HEK293 (cell line): ENCODE results near the gene ASCC3.

Experiments
- CTCF ChIA-PET: fragments of 350-600 bp; formaldehyde crosslinking; extraction: SDS; loops from one replicate; lab custom pipeline; 2021; ENCODE audit warnings: antibody characterized with exemption; lab: Yijun Ruan, JAX
- POLR2A ChIA-PET: fragments of 300-600 bp; formaldehyde crosslinking; extraction: SDS; loops from one replicate; lab custom pipeline; 2020; ENCODE audit warnings: antibody characterized with exemption, inconsistent platforms; lab: Yijun Ruan, JAX
- H3K27ac ChIP-seq: fragments of 200-500 bp; sonication (Bioruptor generic); 2 replicates; pipeline ENCODE4 v1.5.1; 2014; ENCODE audit warnings: low read depth, low read length, control low read depth, inconsistent platforms; ENCODE audit errors: extremely low read depth
- H3K36me3 ChIP-seq, 2 experiments: fragments of 200-500 bp in 1 of 2; sonication (Bioruptor generic) in 1 of 2; 1 replicate in 1 of 2; 2 replicates in 1 of 2; pipeline ENCODE4 v1.5.1; 2014 to 2017; ENCODE audit warnings: inconsistent platforms in 2 of 2, low read length in 2 of 2; ENCODE audit not compliant: control insufficient read depth in 2 of 2, insufficient read depth in 1 of 2
- H3K4me1 ChIP-seq: fragments of 200-500 bp; sonication (Bioruptor generic); 2 replicates; pipeline ENCODE4 v1.5.1; 2014; ENCODE audit warnings: mild to moderate bottlenecking, low read length, inconsistent platforms; ENCODE audit not compliant: control insufficient read depth, insufficient read depth
- H3K4me3 ChIP-seq: 2 replicates; pipeline ENCODE4 v1.5.1; 2011; ENCODE audit warnings: low read depth, mild to moderate bottlenecking, control low read depth, low read length, moderate library complexity
- H3K9me3 ChIP-seq: fragments of 200-500 bp; sonication (Bioruptor generic); 2 replicates; pipeline ENCODE4 v1.5.1; 2014; ENCODE audit warnings: low read depth, low read length, inconsistent platforms; ENCODE audit not compliant: control insufficient read depth, insufficient read depth
- KLF10 ChIP-seq: fragments of 450-650 bp; IDR thresholded peaks from 2 replicates; pipeline ENCODE4 v1.5.1; 2018; ENCODE audit warnings: missing biosample characterization, mild to moderate bottlenecking, missing genetic modification characterization
- OSR2 ChIP-seq: fragments of 450-650 bp; formaldehyde crosslinking; IDR thresholded peaks from 2 replicates; pipeline ENCODE4 v1.5.1; 2016; ENCODE audit warnings: missing biosample characterization, missing genetic modification characterization
- ZBTB20 ChIP-seq: fragments of 450-650 bp; formaldehyde crosslinking; IDR thresholded peaks from 2 replicates; pipeline ENCODE4 v1.5.1; 2016; ENCODE audit warnings: missing biosample characterization, missing genetic modification characterization
- ZFP37 ChIP-seq: fragments of 450-650 bp; formaldehyde crosslinking; IDR thresholded peaks from 2 replicates; pipeline ENCODE4 v1.5.1; 2016; ENCODE audit warnings: missing biosample characterization, missing genetic modification characterization
- ZIC2 ChIP-seq: fragments of 450-650 bp; formaldehyde crosslinking; IDR thresholded peaks from 2 replicates; pipeline ENCODE4 v1.5.1; 2016; ENCODE audit warnings: missing biosample characterization, missing genetic modification characterization
- ZNF10 ChIP-seq: fragments of 450-650 bp; formaldehyde crosslinking; IDR thresholded peaks from 2 replicates; pipeline ENCODE4 v1.5.1; 2017; ENCODE audit warnings: missing biosample characterization, missing genetic modification characterization
- ZNF16 ChIP-seq: fragments of 450-650 bp; formaldehyde crosslinking; IDR thresholded peaks from 2 replicates; pipeline ENCODE4 v1.5.1; 2016; ENCODE audit warnings: low read depth, missing biosample characterization, missing genetic modification characterization
- ZNF2 ChIP-seq: fragments of 450-650 bp; formaldehyde crosslinking; IDR thresholded peaks from 2 replicates; pipeline ENCODE4 v1.5.1; 2016; ENCODE audit warnings: missing biosample characterization, missing genetic modification characterization
- ZNF221 ChIP-seq: fragments of 450-650 bp; formaldehyde crosslinking; IDR thresholded peaks from 2 replicates; pipeline ENCODE4 v1.5.1; 2017; ENCODE audit warnings: missing biosample characterization, missing genetic modification characterization, borderline replicate concordance
- ZNF274 ChIP-seq, 2 experiments: fragments of 200-500 bp in 1 of 2; fragments of 450-650 bp in 1 of 2; sonication (Bioruptor generic) in 1 of 2; formaldehyde crosslinking in 1 of 2; IDR thresholded peaks; 2 replicates each; pipeline versions ENCODE4 v1.5.1 to v1.6.1; 2014 to 2016; ENCODE audit warnings: borderline replicate concordance in 1 of 2, inconsistent platforms in 1 of 2, low read length in 1 of 2, missing biosample characterization in 1 of 2, missing genetic modification characterization in 1 of 2
- ZNF292 ChIP-seq: fragments of 450-650 bp; formaldehyde crosslinking; IDR thresholded peaks from 2 replicates; pipeline ENCODE4 v1.5.1; 2016; ENCODE audit warnings: low read depth, missing biosample characterization, missing genetic modification characterization, borderline replicate concordance
- ZNF350 ChIP-seq: fragments of 450-650 bp; formaldehyde crosslinking; IDR thresholded peaks from 2 replicates; pipeline ENCODE4 v1.5.0; 2017; ENCODE audit warnings: missing biosample characterization, mild to moderate bottlenecking, missing genetic modification characterization
- ZNF48 ChIP-seq: fragments of 450-650 bp; formaldehyde crosslinking; IDR thresholded peaks from 2 replicates; pipeline ENCODE4 v1.5.1; 2016; ENCODE audit warnings: missing biosample characterization, missing genetic modification characterization
- ZNF521 ChIP-seq: fragments of 450-650 bp; formaldehyde crosslinking; IDR thresholded peaks from 2 replicates; pipeline ENCODE4 v1.5.1; 2017; ENCODE audit warnings: missing biosample characterization, mild to moderate bottlenecking, missing genetic modification characterization
- ZNF558 ChIP-seq: fragments of 450-650 bp; formaldehyde crosslinking; IDR thresholded peaks from 2 replicates; pipeline ENCODE4 v1.5.1; 2016; ENCODE audit warnings: missing biosample characterization, missing genetic modification characterization
- ZNF660 ChIP-seq: fragments of 450-650 bp; IDR thresholded peaks from 2 replicates; pipeline ENCODE4 v1.5.1; 2018; ENCODE audit warnings: missing biosample characterization, mild to moderate bottlenecking, missing genetic modification characterization
- ZNF791 ChIP-seq: fragments of 450-650 bp; formaldehyde crosslinking; IDR thresholded peaks from 2 replicates; pipeline ENCODE4 v1.5.1; 2016; ENCODE audit warnings: missing biosample characterization, missing genetic modification characterization
- TF ChIP-seq, protein P1 (sequence below): fragments of 450-650 bp; formaldehyde crosslinking; IDR thresholded peaks from 2 replicates; pipeline ENCODE4 v1.5.1; 2016; ENCODE audit warnings: missing biosample characterization, missing genetic modification characterization
- TF ChIP-seq, protein P2 (sequence below): fragments of 450-650 bp; formaldehyde crosslinking; IDR thresholded peaks from 2 replicates; pipeline ENCODE4 v1.5.1; 2016; ENCODE audit warnings: missing biosample characterization, missing genetic modification characterization, borderline replicate concordance

Gene ASCC3

DNA sequence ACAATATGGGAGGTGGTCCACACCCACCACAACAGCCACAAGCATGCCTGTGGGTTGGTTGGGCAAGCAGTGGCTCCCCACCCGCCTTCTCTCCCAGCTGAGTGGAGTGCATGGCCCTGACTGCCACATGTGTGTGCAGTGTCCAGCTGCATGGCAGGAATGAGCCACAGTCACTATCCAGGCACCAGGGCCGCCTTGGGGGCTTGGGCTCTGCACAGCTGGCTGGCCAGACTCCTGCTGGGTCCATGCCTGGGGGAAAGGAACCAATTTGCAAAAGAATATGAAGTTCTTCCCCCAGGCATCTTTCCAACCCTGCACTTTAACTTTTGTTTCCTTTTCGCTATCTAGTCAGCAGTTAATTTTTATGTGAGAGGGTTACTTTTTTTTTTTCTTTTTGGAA is 11.6 kb upstream of the ASCC3 start:
- no peak for TF ChIP-seq ZNF2
- no peak for TF ChIP-seq ZNF221 (tag by site-specific recombination)
- no peak for TF ChIP-seq ZNF292
- TF ChIP-seq ZIC2 (tag by site-specific recombination) = peak; percentile 27
- TF ChIP-seq ZNF10 (tag by site-specific recombination) = no peak
- TF ChIP-seq ZBTB20 (tag by site-specific recombination) = no peak
- Histone ChIP-seq H3K4me3 (no peak overlapping the region), H3K9me3 (no peaks in the 10 kb centered on the region), H3K27ac (no peak overlapping the region), H3K4me1 (0 out of 2 replicates have a peak, but pooled peaks cover 2% of the 10 kb centered on the region), H3K36me3 (no peaks in the 10 kb centered on the region)
- POLR2A ChIA-PET = no interaction called here
- CTCF ChIA-PET = no interaction called here

DNA sequence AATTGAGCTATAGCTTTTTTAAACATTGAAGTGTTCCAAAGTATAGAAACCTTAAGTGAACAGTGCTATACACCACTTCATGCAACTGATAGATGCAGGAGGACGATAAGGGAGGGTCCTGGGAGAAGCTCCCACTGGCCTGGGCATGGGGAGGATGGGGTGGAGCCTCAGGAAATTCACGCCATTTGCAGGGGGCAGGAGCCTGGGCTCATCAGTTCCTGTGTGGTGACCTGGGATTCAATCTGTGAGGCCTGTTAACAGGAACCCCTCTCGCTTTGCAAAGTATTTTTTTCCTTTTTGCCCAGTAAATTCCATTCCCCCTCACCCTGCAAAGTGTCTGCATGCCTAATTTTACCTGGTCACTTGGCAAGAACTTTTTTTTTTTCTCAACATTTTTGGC is 11.0 kb upstream of the ASCC3 start:
- CTCF ChIA-PET = no interaction called here
- TF ChIP-seq ZNF791 (tag by site-specific recombination) = no peak
- no peak for TF ChIP-seq KLF10 (tag by site-specific recombination)
- no peak for TF ChIP-seq ZNF274 (IDR thresholded peaks at IDR 0.05; ENCODE audit: low read length)
- no peak for TF ChIP-seq ZNF274 (tag by site-specific recombination; IDR thresholded peaks at IDR 0.05; ENCODE audit: borderline replicate concordance)
- no peak for TF ChIP-seq ZNF521 (tag by site-specific recombination)
- TF ChIP-seq OSR2 (tag by site-specific recombination) = no peak
- TF ChIP-seq ZFP37 (tag by site-specific recombination) = no peak
- TF ChIP-seq ZNF558 (tag by site-specific recombination) = no peak
- TF ChIP-seq ZNF350 (tag by site-specific recombination) = no peak
- TF ChIP-seq ZNF660 (tag by site-specific recombination) = no peak
- TF ChIP-seq, protein P1, sequence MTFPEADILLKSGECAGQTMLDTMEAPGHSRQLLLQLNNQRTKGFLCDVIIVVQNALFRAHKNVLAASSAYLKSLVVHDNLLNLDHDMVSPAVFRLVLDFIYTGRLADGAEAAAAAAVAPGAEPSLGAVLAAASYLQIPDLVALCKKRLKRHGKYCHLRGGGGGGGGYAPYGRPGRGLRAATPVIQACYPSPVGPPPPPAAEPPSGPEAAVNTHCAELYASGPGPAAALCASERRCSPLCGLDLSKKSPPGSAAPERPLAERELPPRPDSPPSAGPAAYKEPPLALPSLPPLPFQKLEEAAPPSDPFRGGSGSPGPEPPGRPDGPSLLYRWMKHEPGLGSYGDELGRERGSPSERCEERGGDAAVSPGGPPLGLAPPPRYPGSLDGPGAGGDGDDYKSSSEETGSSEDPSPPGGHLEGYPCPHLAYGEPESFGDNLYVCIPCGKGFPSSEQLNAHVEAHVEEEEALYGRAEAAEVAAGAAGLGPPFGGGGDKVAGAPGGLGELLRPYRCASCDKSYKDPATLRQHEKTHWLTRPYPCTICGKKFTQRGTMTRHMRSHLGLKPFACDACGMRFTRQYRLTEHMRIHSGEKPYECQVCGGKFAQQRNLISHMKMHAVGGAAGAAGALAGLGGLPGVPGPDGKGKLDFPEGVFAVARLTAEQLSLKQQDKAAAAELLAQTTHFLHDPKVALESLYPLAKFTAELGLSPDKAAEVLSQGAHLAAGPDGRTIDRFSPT (tag by site-specific recombination) = no peak
- TF ChIP-seq, protein P2, sequence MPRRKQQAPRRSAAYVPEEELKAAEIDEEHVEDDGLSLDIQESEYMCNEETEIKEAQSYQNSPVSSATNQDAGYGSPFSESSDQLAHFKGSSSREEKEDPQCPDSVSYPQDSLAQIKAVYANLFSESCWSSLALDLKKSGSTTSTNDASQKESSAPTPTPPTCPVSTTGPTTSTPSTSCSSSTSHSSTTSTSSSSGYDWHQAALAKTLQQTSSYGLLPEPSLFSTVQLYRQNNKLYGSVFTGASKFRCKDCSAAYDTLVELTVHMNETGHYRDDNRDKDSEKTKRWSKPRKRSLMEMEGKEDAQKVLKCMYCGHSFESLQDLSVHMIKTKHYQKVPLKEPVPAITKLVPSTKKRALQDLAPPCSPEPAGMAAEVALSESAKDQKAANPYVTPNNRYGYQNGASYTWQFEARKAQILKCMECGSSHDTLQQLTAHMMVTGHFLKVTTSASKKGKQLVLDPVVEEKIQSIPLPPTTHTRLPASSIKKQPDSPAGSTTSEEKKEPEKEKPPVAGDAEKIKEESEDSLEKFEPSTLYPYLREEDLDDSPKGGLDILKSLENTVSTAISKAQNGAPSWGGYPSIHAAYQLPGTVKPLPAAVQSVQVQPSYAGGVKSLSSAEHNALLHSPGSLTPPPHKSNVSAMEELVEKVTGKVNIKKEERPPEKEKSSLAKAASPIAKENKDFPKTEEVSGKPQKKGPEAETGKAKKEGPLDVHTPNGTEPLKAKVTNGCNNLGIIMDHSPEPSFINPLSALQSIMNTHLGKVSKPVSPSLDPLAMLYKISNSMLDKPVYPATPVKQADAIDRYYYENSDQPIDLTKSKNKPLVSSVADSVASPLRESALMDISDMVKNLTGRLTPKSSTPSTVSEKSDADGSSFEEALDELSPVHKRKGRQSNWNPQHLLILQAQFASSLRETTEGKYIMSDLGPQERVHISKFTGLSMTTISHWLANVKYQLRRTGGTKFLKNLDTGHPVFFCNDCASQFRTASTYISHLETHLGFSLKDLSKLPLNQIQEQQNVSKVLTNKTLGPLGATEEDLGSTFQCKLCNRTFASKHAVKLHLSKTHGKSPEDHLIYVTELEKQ (tag by site-specific recombination) = no peak
- no peak for TF ChIP-seq ZNF48 (tag by site-specific recombination)
- TF ChIP-seq ZNF16 (tag by site-specific recombination) = no peak
- TF ChIP-seq, all 188 proteins: peak for 0
- POLR2A ChIA-PET = no interaction called here

More for the DNA sequence above, 11.0 kb upstream of the ASCC3 start:
- H3K4me3 ChIP-seq = no peak overlapping the region
- 0 out of 2 replicates have a peak, but pooled peaks cover 2% of the 10 kb centered on the region for H3K4me1 ChIP-seq
- H3K27ac ChIP-seq = no peak overlapping the region
- no peaks in the 10 kb centered on the region for H3K9me3 ChIP-seq
- no peaks in the 10 kb centered on the region for H3K36me3 ChIP-seq
